Ishikawa (cell line): ENCODE measurements around the gene THAP7.
A peak's percentile ranks its signal among the peaks of the same experiment; 100 is the strongest.

ENCODE experiments used
- CEBPB ChIP-seq: IDR thresholded peaks from 2 replicates; pipeline ENCODE4 v1.6.1; 2012
- CREB1 ChIP-seq: IDR thresholded peaks from 2 replicates; pipeline ENCODE4 v1.6.1; 2012; ENCODE audit warnings: low read depth
- EGR1 ChIP-seq: IDR thresholded peaks from 2 replicates; pipeline ENCODE4 v1.6.1; 2012
- EP300 ChIP-seq: IDR thresholded peaks from 2 replicates; pipeline ENCODE4 v1.6.1; 2012; ENCODE audit warnings: borderline replicate concordance
- FOXM1 ChIP-seq: IDR thresholded peaks from 2 replicates; pipeline ENCODE4 v1.6.1; 2012; ENCODE audit warnings: low read depth, borderline replicate concordance
- MAX ChIP-seq: IDR thresholded peaks from 2 replicates; pipeline ENCODE4 v1.6.1; 2012
- NFIC ChIP-seq: IDR thresholded peaks from 2 replicates; pipeline ENCODE4 v1.6.1; 2012
- RAD21 ChIP-seq: IDR thresholded peaks from 2 replicates; pipeline ENCODE4 v1.6.1; 2012; ENCODE audit warnings: low read depth
- TAF1 ChIP-seq: IDR thresholded peaks from 2 replicates; pipeline ENCODE4 v1.6.1; 2012; ENCODE audit warnings: low read depth, mild to moderate bottlenecking
- TCF12 ChIP-seq: IDR thresholded peaks from 2 replicates; pipeline ENCODE4 v1.6.1; 2012; ENCODE audit warnings: low read depth
- TEAD4 ChIP-seq: IDR thresholded peaks from 2 replicates; pipeline ENCODE4 v1.6.1; 2012
- YY1 ChIP-seq: IDR thresholded peaks from 2 replicates; pipeline ENCODE4 v1.6.1; 2012; ENCODE audit warnings: low read depth
- ZBTB7A ChIP-seq: IDR thresholded peaks from 2 replicates; pipeline ENCODE4 v1.6.1; 2012; ENCODE audit warnings: low read depth
- TF ChIP-seq, protein P1 (sequence below): IDR thresholded peaks from 2 replicates; pipeline ENCODE4 v1.6.1; 2012; ENCODE audit warnings: low read depth, mild to moderate bottlenecking
- TF ChIP-seq, protein P2 (sequence below): IDR thresholded peaks from 2 replicates; pipeline ENCODE4 v1.6.1; 2012

Gene THAP7

GRCh38 chr22:21010426-21011113 lies 8.7 kb upstream of the THAP7 start:
- TF ChIP-seq, protein P1, sequence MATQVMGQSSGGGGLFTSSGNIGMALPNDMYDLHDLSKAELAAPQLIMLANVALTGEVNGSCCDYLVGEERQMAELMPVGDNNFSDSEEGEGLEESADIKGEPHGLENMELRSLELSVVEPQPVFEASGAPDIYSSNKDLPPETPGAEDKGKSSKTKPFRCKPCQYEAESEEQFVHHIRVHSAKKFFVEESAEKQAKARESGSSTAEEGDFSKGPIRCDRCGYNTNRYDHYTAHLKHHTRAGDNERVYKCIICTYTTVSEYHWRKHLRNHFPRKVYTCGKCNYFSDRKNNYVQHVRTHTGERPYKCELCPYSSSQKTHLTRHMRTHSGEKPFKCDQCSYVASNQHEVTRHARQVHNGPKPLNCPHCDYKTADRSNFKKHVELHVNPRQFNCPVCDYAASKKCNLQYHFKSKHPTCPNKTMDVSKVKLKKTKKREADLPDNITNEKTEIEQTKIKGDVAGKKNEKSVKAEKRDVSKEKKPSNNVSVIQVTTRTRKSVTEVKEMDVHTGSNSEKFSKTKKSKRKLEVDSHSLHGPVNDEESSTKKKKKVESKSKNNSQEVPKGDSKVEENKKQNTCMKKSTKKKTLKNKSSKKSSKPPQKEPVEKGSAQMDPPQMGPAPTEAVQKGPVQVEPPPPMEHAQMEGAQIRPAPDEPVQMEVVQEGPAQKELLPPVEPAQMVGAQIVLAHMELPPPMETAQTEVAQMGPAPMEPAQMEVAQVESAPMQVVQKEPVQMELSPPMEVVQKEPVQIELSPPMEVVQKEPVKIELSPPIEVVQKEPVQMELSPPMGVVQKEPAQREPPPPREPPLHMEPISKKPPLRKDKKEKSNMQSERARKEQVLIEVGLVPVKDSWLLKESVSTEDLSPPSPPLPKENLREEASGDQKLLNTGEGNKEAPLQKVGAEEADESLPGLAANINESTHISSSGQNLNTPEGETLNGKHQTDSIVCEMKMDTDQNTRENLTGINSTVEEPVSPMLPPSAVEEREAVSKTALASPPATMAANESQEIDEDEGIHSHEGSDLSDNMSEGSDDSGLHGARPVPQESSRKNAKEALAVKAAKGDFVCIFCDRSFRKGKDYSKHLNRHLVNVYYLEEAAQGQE, result no peak
- TF ChIP-seq, protein P2, sequence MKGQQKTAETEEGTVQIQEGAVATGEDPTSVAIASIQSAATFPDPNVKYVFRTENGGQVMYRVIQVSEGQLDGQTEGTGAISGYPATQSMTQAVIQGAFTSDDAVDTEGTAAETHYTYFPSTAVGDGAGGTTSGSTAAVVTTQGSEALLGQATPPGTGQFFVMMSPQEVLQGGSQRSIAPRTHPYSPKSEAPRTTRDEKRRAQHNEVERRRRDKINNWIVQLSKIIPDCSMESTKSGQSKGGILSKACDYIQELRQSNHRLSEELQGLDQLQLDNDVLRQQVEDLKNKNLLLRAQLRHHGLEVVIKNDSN, result no peak
- TF ChIP-seq ZBTB7A (no peak), EGR1 (no peak), FOXM1 (no peak), NFIC (no peak), RAD21 (no peak), TEAD4 (no peak)

DNA sequence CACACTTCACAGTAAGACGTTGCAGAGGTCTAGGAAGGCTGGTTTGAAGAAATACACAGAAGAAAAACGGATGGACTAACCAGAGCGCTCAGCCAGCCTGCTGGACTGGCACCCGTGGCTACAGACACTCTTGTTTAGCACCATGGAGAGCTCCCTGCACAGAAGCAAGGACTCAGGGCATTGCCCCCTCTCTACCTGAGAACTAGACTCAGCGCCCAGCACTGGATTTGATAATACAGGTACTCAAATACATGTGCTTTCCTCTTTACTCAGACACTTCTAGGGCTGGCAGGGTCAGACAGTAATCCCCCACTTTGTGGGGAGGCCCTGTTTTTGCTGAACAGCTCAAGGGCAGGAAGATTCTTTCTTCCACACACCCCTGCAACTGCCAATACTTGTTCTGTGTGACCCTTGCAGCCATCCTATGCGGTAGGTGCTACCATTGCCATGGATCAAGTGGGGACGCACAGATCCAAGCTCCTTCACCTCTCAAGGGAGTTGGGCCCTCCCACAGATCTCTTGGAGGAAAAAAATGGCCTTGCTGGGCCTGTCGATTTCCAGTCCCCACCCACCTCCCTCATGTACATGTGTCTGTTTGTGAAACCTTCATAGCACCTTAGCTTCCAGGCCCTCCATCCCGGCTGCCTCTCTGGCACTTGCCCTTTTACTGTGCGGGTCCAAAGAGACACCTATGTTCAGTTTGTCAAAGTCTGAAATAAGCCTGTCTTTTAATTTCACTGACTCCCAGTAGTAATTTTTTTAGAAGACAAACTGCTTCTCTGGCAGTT lies 7.9 kb upstream of the THAP7 start:
- TF ChIP-seq TEAD4 (no peak), EP300 (no peak), TAF1 (no peak), EGR1 (no peak), MAX (peak; percentile 35; the same call in 1 of the 2 replicates), FOXM1 (no peak), CEBPB (no peak), YY1 (no peak), NFIC (no peak)
- TF ChIP-seq, protein P2, result no peak
- TF ChIP-seq, protein P1, result peak; percentile 96

- no peak for TF ChIP-seq TAF1
- TF ChIP-seq, protein P1, result no peak
- no peak for TF ChIP-seq EGR1
These were observed 1.9 kb upstream of the THAP7 start for GRCh38 chr22:21003782-21004181.

- no peak for TF ChIP-seq TCF12
- TF ChIP-seq YY1, result no peak
- TF ChIP-seq, protein P1, result no peak
- no peak for TF ChIP-seq EP300
- no peak for TF ChIP-seq RAD21
- TF ChIP-seq TAF1, result no peak
- no peak for TF ChIP-seq TEAD4
- no peak for TF ChIP-seq FOXM1
- TF ChIP-seq CEBPB, result no peak
- no peak for TF ChIP-seq CREB1
- TF ChIP-seq, protein P2, result no peak
These were observed 824 bp downstream of the THAP7 start for GRCh38 chr22:21000987-21001600.
